ENCODE results near the gene UPP1. TPM values are rescaled to one million over a fixed set of nuclear protein-coding genes. Genes with fewer than 3 reads are reported as not detected.
"Not testable (repeated sequence)": the region's sequence is repeated elsewhere in the genome, so short reads cannot be mapped to it uniquely, and the experiment has no call there.

The UPP1 gene
- total RNA-seq, 2 donors from 2014 or later, result 11.1 to 11.2 TPM

GRCh38 chr7:48144291-48144768 lies 55.3 kb downstream of the UPP1 start:
- no peak for DNase-seq (ENCODE audit: low spot score)
- no peak overlapping the region for H3K4me3 ChIP-seq
- no peaks in the 10 kb centered on the region for H3K9me3 ChIP-seq
- H3K27ac ChIP-seq, result no peak overlapping the region
- no peaks in the 10 kb centered on the region for H3K4me1 ChIP-seq
- H3K36me3 ChIP-seq, result no peaks in the 10 kb centered on the region
- no peaks in the 10 kb centered on the region for H3K27me3 ChIP-seq
- no peak for TF ChIP-seq CTCF (IDR thresholded peaks at IDR 0.05)

- Histone ChIP-seq H3K9me3 (no peaks in the 10 kb centered on the region), H3K27me3 (no peaks in the 10 kb centered on the region), H3K4me3 (no peak overlapping the region), H3K4me1 (no peaks in the 10 kb centered on the region), H3K36me3 (no peaks in the 10 kb centered on the region), H3K27ac (no peak overlapping the region)
- DNase-seq (ENCODE audit: low spot score), result no peak
- TF ChIP-seq CTCF (IDR thresholded peaks at IDR 0.05), result no peak
Measured at GRCh38 chr7:48147078-48147591, 58.1 kb downstream of the UPP1 start.

GRCh38 chr7:48147690-48148089 lies 58.6 kb downstream of the UPP1 start:
- not testable (repeated sequence) for H3K27ac ChIP-seq; H3K9me3 ChIP-seq; H3K36me3 ChIP-seq; H3K4me3 ChIP-seq; DNase-seq (ENCODE audit: low spot score); H3K27me3 ChIP-seq; H3K4me1 ChIP-seq

GRCh38 chr7:48148311-48148710 lies 59.2 kb downstream of the UPP1 start:
- H3K4me1 ChIP-seq, result no peaks in the 10 kb centered on the region
- no peak for TF ChIP-seq CTCF (IDR thresholded peaks at IDR 0.05)
- H3K27ac ChIP-seq, result no peak overlapping the region
- no peak overlapping the region for H3K4me3 ChIP-seq
- no peaks in the 10 kb centered on the region for H3K27me3 ChIP-seq
- H3K9me3 ChIP-seq, result no peaks in the 10 kb centered on the region
- DNase-seq (ENCODE audit: low spot score), result no peak
- H3K36me3 ChIP-seq, result no peaks in the 10 kb centered on the region

- H3K27me3 ChIP-seq, result no peaks in the 10 kb centered on the region
- H3K4me3 ChIP-seq, result no peak overlapping the region
- no peaks in the 10 kb centered on the region for H3K4me1 ChIP-seq
- H3K27ac ChIP-seq, result no peak overlapping the region
- DNase-seq (ENCODE audit: low spot score), result no peak
- no peak for TF ChIP-seq CTCF (IDR thresholded peaks at IDR 0.05)
- no peaks in the 10 kb centered on the region for H3K36me3 ChIP-seq
- no peaks in the 10 kb centered on the region for H3K9me3 ChIP-seq
Measured at GRCh38 chr7:48149058-48149457, 60.0 kb downstream of the UPP1 start.

GRCh38 chr7:48150086-48150485 lies 61.0 kb downstream of the UPP1 start:
- no peak overlapping the region for H3K27ac ChIP-seq
- H3K9me3 ChIP-seq, result no peaks in the 10 kb centered on the region
- H3K27me3 ChIP-seq, result no peaks in the 10 kb centered on the region
- H3K4me1 ChIP-seq, result no peaks in the 10 kb centered on the region
- no peaks in the 10 kb centered on the region for H3K36me3 ChIP-seq
- DNase-seq (ENCODE audit: low spot score), result no peak
- H3K4me3 ChIP-seq, result no peak overlapping the region
- no peak for TF ChIP-seq CTCF (IDR thresholded peaks at IDR 0.05)
